HG03565 (cell line): ENCODE measurements around the gene KLHL2.
"Not testable (repeated sequence)": the region's sequence is repeated elsewhere in the genome, so short reads cannot be mapped to it uniquely, and the experiment has no call there.

Experiments
- ATAC-seq: cut with Tn5 transposase; IDR thresholded peaks from one replicate; pipeline ENCODE4 v1.9.1; 2021; ENCODE audit warnings: mild to moderate bottlenecking, moderate library complexity; ENCODE audit not compliant: unreplicated experiment

Gene KLHL2

DNA sequence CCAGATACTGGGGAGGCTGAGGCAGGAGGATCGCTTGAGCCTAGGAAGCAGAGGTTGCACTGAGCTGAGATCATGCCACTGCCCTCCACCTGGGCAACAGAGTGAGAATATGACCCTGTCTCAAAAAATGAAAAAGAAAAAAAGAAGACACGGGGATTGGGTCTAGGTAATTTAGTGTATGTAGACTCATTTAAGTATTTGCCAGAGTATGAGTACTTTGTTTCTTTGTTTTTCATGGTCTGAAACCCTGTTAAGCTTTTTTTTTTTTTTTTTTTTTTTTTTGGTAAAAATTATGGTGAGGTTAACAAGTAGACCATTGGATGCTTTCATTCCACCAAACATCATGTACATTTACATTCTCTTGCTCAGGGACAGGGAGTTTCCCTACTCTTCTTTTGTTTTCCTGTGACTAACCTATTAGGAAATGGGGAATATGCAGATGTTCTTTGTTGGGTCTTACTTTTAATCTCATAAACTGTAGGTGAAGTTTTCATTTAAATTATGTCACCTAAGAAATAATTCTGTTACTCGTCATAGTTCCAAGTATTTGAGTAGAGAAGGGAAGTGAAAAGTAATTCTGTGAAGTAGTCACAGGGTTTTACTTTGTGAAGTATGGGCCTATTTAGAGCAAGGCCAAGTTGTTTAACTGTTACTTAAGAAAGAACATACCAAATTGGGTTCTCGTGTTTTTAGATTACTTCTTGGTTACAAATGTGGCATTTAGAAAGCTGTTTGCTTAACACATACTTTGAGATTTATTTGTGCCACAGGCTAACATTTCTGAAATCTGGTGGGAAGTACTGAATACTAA is 25.5 kb downstream of the KLHL2 start:
- ATAC-seq = peak; percentile 43

DNA sequence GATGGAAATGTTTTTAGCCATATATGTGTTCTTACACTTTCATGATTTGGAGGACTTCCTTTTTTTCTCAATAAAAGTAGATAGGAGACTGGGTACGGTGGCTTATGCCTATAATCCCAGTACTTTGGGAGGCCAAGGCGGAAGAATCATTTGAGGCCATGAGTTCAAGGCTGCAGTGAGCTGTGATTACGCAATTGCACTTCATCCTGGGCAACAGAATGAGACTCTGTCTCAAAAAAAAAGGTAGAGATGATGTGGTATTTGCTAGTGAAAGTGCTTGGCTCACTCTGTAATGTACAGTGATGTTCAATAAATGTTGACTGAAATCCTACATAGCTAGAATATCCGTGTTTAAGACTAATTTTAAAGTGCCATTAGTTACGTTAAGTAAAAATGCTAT is 27.4 kb downstream of the KLHL2 start:
- no peak for ATAC-seq

DNA sequence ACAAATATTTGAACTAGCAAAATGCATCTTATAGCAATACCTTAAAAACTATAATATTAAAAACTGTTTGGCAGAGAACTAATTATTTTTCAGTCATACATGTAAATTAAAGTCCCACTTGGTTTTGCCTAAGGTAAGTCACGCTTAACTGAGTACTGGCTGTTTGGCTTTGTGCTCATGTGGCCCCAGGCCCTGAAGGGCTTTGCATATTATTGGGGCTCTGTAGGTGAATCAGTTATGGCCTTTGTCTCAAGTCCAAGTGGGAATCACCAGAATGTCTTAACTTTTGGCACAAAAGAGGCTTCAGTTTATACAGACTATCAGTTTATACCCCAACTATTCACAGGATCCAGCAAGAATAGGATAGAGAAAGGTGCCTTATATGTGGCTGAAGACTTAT is 29.5 kb downstream of the KLHL2 start:
- ATAC-seq = not testable (repeated sequence)

DNA sequence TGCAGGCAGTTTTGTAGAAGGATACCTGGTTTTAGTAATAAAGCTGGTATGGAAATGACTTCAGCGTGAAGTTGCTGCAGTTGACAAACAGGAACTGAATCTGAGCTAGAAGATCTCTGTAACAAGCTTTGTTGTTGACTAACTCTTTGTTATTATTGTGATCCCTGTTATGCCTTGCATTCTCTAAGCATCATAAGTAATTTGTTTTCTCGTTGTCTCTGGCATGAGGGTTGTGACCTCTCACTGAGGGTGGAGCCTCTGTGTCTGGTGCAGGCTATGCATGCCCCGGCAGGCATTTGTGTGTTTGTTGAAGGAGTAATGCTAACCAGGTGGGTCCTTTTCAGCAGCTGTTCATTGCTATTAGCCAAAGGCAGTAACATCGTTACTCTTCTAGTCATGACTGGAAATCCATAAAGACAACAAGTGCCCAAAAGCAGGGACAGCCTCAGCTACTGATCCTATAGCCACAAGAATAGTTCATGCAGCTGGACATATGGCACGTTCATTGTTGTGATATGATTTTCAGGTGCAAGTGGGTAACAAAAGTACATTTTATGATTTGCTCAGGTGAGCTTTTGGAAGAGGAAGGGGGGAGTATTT is 30.8 kb downstream of the KLHL2 start:
- ATAC-seq = peak; percentile 50

DNA sequence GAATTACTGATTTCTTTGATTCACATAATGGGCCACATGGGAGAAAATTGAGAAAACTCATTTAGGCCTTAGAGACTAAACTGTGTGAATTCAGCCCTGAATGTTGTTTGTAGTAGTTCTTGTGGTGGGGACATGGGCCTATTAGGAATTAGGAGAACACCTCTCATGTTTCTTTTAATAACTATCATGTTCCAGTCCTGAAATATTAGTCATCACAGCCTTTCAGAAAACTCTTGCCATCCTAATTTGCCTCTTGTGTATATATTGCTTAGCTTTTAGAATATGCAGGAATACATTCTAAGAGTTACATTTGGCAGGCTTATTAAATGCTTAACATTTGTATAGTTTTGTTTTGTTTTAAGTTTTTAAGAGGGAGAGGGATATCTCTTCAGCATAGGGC is 33.4 kb downstream of the KLHL2 start:
- not testable (repeated sequence) for ATAC-seq

DNA sequence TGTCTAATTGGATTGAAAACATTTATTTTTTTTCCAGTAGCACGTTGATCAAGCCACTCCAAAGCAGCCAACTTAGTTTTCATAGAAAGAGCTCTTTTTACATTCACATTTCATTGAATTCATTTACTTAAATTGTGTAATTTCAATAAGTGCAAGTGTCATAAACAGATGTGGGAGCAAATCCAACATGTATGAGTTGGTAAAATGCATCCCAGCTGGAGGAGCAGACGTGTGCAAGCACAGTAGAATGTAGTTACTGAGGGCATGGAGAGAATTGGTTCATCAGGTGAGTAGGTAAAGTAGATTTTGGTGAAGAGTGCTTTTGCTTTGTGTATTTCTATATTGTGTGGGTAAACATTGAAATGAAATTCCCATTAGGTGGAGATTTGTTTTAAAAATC is 36.8 kb downstream of the KLHL2 start:
- not testable (repeated sequence) for ATAC-seq

DNA sequence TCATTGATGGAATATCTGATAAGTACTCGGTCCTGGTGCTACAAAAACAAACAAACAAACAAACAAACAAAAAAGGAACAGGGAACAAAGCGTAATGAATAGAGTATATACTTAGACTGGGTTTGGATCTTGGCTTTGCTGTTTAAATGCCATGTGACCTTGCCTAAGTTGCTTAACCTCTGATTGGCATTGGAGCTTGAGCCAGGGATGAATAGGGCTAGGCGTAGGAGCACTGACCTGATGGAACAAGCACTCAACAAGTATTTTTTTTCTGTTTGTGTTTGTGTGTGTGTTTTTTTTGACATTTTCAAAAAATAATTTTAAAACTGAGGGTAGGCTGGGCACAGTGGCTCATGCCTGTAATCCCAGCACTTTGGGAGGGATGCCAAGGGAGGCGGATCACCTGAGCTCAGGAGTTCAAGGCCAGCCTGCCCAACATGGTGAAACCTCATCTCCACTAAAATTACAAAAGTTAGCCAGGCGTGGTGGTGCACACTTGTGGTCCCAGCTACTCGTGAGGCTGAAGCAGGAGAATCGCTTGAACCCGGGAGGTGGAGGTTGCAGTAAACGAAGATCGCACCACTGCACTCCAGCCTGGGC is 37.3 kb downstream of the KLHL2 start:
- not testable (repeated sequence) for ATAC-seq

DNA sequence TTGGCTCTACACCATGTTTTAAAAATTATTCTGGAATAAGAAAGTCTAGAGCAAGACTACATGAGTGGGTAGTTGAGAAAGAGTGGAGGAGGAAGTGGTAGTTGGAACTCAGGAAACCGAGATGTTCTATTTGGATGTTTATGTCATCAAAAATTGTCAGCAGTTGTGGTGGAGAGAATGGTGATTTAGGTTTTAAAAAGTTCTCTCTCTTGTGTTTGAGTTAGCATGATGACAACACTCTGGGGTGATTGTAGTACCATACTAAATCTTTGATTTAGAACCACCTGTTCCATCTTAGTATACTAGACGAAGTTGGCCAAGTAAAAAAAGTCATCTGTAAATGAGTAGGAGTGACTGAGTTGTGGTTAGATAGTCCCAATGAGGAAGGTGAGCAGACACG is 40.7 kb downstream of the KLHL2 start:
- ATAC-seq = no peak

DNA sequence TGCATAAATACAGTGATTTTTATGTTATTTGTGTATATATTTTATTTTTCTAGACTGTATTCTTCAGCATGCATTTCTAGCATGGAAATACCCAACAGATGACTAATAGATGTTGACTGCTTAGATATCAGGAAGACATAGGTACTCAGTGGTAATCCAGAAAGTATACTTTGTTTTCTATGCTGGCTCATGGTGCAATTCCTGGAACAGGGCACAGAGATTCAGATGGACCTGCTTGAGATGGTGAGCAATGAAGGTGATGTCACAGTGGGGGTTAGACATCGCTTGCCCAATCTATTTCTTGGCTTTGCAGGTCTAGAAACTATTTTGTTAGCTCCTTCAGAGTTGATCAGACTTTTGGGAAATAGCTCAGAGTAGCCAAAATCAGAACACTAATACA is 41.5 kb downstream of the KLHL2 start:
- not testable (repeated sequence) for ATAC-seq

DNA sequence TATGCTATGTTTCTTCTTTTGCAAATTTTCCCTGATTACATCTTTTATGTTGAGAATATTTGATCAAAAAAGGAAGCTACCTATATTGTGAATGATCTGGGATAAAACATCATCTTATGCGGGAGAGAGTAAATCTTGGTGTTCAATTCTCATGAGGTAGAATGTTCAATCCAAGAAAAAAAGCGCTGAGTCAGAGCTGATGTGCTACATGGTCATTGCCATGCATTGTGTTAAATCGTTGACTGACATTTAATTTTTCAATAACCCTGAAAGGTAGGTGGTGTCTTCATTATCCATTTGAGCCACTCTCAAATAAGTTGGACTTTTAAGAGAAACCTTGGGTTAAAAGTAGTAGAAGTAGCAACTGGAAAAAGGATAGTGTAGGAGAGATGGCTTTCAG is 47.4 kb downstream of the KLHL2 start:
- not testable (repeated sequence) for ATAC-seq

DNA sequence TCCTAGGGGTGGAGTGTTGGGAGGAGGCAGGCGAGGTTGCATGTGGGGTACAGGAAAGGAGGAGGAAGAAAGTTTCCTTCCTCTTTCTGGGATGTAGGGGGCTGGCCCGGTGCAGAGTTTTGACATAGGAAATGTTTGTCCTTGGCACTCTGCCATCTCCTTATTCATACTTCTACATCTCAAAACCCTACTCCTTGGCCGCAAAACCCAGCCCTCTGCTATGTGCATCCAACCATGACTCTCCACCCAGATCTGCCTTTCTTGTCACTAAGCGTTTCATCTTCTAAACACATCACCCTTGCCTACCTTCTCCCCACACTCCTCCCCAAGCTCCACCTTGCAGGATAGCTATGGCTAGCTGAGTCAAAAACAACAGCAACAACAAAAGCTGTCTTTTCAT is 48.1 kb downstream of the KLHL2 start:
- peak; percentile 94 for ATAC-seq

DNA sequence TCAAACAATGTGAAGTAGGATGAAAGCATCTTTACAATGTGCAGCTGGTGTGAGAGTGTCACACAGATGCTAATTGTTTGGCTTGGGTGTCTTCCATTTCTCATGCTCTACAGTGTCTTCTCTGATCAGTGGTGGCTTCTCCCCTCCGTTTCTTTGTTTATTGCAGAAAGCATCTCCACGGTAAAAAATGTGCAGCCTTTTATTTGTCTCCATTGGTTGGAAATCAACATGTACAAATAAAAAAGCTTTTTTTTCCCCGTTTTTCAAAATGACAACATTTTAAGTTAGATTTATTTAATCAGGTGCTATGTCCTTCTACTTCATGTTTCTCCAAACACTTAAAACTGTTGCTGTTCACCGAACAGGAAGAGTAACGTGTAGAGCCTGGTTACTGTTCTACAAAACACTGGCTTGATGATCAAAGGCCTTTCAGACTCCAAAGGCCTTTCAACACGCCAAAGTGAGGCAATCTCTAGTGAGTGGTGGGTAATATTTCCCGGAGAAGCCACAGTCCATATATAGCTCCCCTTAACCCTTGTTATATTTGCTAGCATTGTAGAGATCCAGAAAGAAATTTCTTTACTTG is 48.8 kb downstream of the KLHL2 start:
- ATAC-seq = not testable (repeated sequence)

DNA sequence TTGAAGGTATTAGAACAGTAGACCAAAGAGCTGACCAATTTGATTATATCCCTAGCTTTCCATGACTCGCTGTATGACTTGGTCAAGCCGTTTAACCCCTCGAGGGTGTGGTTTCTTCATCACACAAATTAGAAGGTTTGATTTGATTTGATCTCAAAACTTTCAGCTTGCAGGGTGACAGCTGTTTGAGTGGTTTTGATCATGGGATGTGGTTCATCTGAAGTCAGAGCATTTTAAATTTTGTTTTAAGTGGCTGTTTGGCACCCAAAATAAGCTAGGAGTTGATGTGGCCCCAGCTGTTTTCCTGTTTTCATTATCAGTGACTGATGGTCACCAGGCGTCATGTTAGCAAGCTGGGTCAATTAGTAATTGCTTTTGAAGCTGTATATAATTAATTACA is 52.4 kb downstream of the KLHL2 start:
- not testable (repeated sequence) for ATAC-seq

DNA sequence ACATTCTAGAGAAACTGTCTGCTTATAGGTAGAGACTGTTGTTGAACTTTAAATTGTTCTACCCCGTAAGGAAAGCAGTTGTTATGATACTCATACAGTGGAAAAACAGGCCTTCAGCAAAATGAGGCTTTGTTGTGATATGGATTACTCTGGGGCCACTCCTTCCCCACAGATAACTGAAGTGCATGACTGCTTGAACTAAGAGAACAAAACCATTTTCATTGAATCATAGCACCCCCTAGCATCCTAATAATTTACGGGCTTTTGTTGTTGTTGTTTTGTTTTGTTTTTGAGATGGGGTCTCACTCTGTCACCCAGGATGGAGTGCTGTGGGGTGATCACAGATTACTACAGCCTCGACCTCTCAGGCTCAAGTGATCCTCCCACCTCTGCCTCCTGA is 54.9 kb downstream of the KLHL2 start:
- not testable (repeated sequence) for ATAC-seq

DNA sequence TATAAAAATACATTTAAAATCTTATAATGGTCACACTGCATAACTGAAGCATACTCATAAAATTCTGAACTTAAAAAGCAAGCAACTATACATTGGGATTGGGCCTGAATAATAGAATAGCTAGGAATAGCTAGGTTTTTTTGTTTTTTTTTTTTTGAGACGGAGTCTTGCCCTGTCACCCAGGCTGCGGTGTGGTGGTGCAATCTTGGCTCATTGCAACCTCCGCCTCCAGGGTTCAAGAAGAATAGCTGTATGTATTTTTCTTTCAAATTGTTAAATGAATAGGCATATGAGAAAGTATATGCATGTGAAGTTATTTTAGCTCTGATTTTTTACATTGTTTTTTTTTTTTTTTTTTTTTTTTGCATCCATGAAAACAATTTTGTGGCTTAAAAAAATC is 56.1 kb downstream of the KLHL2 start:
- not testable (repeated sequence) for ATAC-seq

DNA sequence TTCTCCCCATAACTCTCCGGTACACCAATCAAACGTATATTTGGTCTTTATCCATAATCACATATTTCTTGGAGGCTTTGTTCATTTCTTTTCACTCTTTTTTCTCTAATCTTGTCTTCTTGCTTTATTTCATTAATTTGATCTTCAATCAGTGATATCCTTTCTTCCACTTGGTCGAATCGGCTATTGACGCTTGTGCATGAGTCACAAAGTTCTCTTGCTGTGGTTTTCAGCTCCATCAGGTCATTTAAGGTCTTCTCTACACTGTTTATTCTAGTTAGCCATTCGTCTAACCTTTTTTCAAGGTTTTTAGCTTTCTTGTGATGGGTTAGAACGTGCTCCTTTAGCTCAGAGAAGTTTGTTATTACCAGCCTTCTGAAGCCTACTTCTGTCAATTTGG is 62.6 kb downstream of the KLHL2 start:
- not testable (repeated sequence) for ATAC-seq

DNA sequence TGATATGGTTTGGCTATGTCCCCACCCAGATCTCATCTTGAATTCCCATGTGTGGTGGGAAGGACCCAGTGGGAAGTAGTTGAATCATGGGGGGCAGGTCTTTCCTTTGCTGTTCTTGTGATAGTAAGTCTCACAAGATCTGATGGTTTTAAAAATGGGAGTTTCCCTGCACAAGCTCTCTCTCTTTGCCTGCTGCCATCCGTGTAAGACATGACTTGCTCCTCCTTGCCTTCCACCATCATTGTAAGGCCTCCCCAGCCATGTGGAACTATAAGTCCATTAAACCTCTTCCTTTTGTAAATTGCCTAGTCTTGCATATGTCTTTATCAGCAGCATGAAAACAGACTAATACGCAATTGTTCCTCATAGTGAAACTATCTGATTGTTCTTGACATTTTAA is 66.1 kb downstream of the KLHL2 start:
- ATAC-seq = not testable (repeated sequence)

DNA sequence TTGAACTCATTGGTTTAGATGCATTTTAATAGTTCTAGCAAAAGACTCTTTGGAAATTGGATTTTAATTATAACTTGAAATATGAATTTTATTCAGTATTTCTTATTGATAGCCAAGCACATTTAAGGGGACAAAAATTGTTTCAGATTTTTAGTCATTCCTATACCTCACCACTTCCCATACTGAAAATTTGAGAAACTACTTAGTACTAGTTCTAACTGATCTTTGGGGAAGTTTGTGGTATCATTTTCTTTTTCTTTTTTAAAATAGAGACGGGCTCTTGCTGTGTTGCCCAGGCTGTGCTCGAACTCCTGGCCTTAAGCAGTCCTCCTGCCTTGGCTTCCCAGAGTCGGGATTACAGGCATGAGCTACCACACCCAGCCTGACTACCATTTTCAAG is 68.0 kb downstream of the KLHL2 start:
- peak; percentile 53 for ATAC-seq

DNA sequence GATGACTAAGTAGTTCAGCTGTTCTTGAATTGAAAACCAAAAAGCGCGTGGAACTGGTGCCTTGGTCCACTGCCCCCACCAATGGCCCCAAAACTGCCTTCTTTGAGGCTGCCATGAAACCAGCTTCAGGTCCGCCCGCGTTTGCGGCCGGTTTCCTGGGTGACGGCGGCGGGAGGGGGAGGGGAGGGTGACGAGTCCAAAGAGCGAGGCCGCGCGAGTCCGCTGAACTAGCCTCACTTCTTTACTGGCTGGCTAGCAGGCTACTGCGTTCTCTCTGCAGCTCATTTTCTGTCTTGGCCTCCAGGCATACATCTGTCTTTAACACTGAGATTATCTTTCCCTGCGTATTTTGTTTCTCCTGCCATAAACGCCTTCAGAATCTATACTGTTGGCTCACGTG is 72.2 kb downstream of the KLHL2 start:
- not testable (repeated sequence) for ATAC-seq

DNA sequence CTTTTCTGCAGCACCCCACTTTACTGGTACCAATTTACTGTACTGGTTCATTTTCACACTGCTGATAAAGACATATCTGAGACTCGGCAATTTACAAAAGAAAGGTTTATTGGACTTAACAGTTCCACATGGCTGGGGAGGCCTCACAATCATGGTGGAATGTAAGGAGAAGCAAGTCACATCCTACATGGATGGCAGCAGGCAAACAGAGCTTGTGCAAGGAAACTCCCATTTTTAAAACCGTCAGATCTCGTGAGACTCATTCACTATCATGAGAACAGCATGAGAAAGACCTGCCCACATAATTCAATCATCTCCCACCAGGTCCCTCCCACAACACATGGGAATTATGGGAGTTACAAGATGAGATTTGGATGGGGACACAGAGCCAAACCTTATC is 77.3 kb downstream of the KLHL2 start:
- ATAC-seq = not testable (repeated sequence)

DNA sequence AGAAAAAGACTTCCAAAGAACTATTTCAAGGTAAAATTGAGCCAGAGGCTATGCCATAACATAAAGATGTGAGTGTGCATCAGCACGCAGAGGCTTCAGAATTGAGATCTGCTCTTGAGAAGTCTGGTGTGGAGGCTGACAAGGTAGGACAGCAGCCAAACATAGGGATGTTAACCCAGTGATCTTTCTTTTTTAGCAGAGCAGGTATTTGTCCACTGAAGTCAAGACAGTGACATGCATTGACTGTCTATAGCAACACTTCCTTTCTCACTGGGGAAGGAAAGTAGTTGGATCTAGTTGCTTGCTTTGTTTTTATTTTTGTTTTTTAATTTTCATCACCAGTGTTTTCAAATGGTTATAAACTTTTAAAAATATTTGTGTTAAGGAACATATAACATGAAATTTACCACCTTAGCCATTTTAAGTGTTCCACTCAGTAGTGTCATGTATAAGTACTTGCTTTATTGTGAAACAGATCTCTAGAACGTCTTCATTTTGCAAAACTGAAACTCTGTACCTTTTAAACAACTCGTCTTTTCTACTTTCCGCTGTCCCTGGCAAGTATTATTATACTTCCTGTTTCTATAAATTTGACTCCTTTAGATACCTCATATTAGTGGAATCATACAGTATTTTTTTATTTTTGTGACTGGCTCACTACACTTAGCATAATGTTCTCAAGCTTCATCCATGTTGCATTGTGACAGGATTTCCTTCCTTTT is 79.4 kb downstream of the KLHL2 start:
- ATAC-seq = peak; percentile 58
